ENCODE measurements around the gene CEP112.

- no peak for TF ChIP-seq CTCF (IDR thresholded peaks at IDR 0.05)
- no peak for TF ChIP-seq ATF2 (CRISPR knock-in tag; IDR thresholded peaks at IDR 0.05; ENCODE audit: borderline replicate concordance, low read depth)
- TF ChIP-seq E2F4 (CRISPR knock-in tag; IDR thresholded peaks at IDR 0.05; ENCODE audit: borderline replicate concordance, low read depth): no peak
- no peak for TF ChIP-seq MAX (CRISPR knock-in tag; IDR thresholded peaks at IDR 0.05)
- no peak for TF ChIP-seq ATF3 (CRISPR knock-in tag; conservative IDR thresholded peaks at IDR 0.05)
- no peak for TF ChIP-seq ZBTB21 (CRISPR knock-in tag; IDR thresholded peaks at IDR 0.05; ENCODE audit: borderline replicate concordance)
- no peak for TF ChIP-seq STAT6 (CRISPR knock-in tag; conservative IDR thresholded peaks at IDR 0.05; ENCODE audit: low read depth)
- no peak for TF ChIP-seq JUN (CRISPR knock-in tag; IDR thresholded peaks at IDR 0.05)
- TF ChIP-seq SMAD3 (CRISPR knock-in tag; IDR thresholded peaks at IDR 0.05; ENCODE audit: borderline replicate concordance): no peak
- TF ChIP-seq TEAD1 (CRISPR knock-in tag; IDR thresholded peaks at IDR 0.05): no peak
- no peak for TF ChIP-seq HMGXB4 (CRISPR knock-in tag; IDR thresholded peaks at IDR 0.05)
- no peak for TF ChIP-seq MXD4 (CRISPR knock-in tag; IDR thresholded peaks at IDR 0.05; ENCODE audit: borderline replicate concordance)
- TF ChIP-seq TP53 (CRISPR knock-in tag; IDR thresholded peaks at IDR 0.05): no peak
Observed at GRCh38 chr17:65931246-65932149, 260.4 kb downstream of the CEP112 start.

All from WTC11 (cell line).